Liver (tissue), 9 donors: Measurements from ENCODE around the gene PRICKLE3. TPM values are rescaled to one million over a fixed set of nuclear protein-coding genes. Genes with fewer than 3 reads are reported as not detected.

Experiments used
- DNase-seq: peaks from one replicate; pipeline ENCODE4 v3.0.0-alpha.2; 2017; ENCODE audit warnings: low spot score
- H3K27ac ChIP-seq, 2 donors: one replicate each; pipeline ENCODE4 v1.7.0; 2013; ENCODE audit warnings: inconsistent platforms in 2 of 2, low read length in 2 of 2, control low read depth in 1 of 2, low read depth in 1 of 2, mild to moderate bottlenecking in 1 of 2
- H3K27me3 ChIP-seq, 4 donors: one replicate each; pipeline versions ENCODE4 v1.6.1 to v1.7.0; 2013; ENCODE audit warnings: low read length in 3 of 4, inconsistent platforms in 1 of 4, mild to moderate bottlenecking in 1 of 4, moderate library complexity in 1 of 4; ENCODE audit not compliant: control insufficient read depth in 4 of 4, insufficient read depth in 4 of 4
- H3K36me3 ChIP-seq, 4 donors: one replicate each; pipeline versions ENCODE4 v1.6.1 to v1.7.0; 2013; ENCODE audit warnings: low read length in 3 of 4, mild to moderate bottlenecking in 3 of 4, low read depth in 1 of 4, moderate library complexity in 1 of 4; ENCODE audit not compliant: control insufficient read depth in 4 of 4, insufficient read depth in 3 of 4
- H3K4me1 ChIP-seq, 4 donors: one replicate each; pipeline versions ENCODE4 v1.6.1 to v1.7.0; 2013; ENCODE audit warnings: low read length in 3 of 4, mild to moderate bottlenecking in 3 of 4, moderate library complexity in 1 of 4; ENCODE audit not compliant: control insufficient read depth in 4 of 4, insufficient read depth in 4 of 4
- H3K4me3 ChIP-seq, 3 donors: one replicate each; pipeline versions ENCODE4 v1.6.1 to v1.7.0; 2013; ENCODE audit warnings: low read length in 3 of 3, control low read depth in 1 of 3, low read depth in 1 of 3, mild to moderate bottlenecking in 1 of 3
- H3K9ac ChIP-seq, 2 donors: one replicate each; pipeline ENCODE4 v1.7.0; 2013; ENCODE audit warnings: low read length in 2 of 2, mild to moderate bottlenecking in 2 of 2, moderate library complexity in 2 of 2, control low read depth in 1 of 2, low read depth in 1 of 2
- H3K9me3 ChIP-seq, 4 donors: one replicate each; pipeline versions ENCODE4 v1.6.1 to v1.7.0; 2013; ENCODE audit warnings: low read length in 3 of 4; ENCODE audit not compliant: control insufficient read depth in 4 of 4
- ATF3 ChIP-seq: IDR thresholded peaks from 2 replicates; pipeline ENCODE4 v1.6.1; 2016; ENCODE audit warnings: antibody characterized with exemption
- CTCF ChIP-seq: fragments of 150-350 bp; IDR thresholded peaks from 2 replicates; pipeline ENCODE4 v1.5.1; 2017; ENCODE audit warnings: improper control_type of control experiment, low read depth, low read length; ENCODE audit not compliant: missing input control
- EGR1 ChIP-seq, 2 donors: IDR thresholded peaks; 2 replicates each; pipeline ENCODE4 v1.6.1; 2016 to 2018; ENCODE audit warnings: antibody characterized with exemption in 2 of 2, low read depth in 2 of 2
- FOXA1 ChIP-seq: IDR thresholded peaks from 2 replicates; pipeline ENCODE4 v1.6.1; 2016; ENCODE audit warnings: antibody characterized with exemption
- FOXA2 ChIP-seq: IDR thresholded peaks from 2 replicates; pipeline ENCODE4 v1.6.1; 2016; ENCODE audit warnings: antibody characterized with exemption
- HNF4A ChIP-seq, 2 donors: conservative IDR thresholded peaks; 2 replicates each; pipeline ENCODE4 v1.6.1; 2016; ENCODE audit warnings: antibody characterized with exemption in 2 of 2, mild to moderate bottlenecking in 2 of 2
- HNF4G ChIP-seq: IDR thresholded peaks from 2 replicates; pipeline ENCODE4 v1.6.1; 2016; ENCODE audit warnings: antibody characterized with exemption
- JUND ChIP-seq, 2 donors: IDR thresholded peaks; 2 replicates each; pipeline ENCODE4 v1.6.1; 2016; ENCODE audit warnings: antibody characterized with exemption in 2 of 2
- NR2F2 ChIP-seq: IDR thresholded peaks from 2 replicates; pipeline ENCODE4 v1.6.1; 2016; ENCODE audit warnings: antibody characterized with exemption
- RAD21 ChIP-seq, 2 donors: IDR thresholded peaks; 2 replicates each; pipeline ENCODE4 v1.6.1; 2016; ENCODE audit warnings: antibody characterized with exemption in 2 of 2, mild to moderate bottlenecking in 2 of 2
- REST ChIP-seq: IDR thresholded peaks from 2 replicates; pipeline ENCODE4 v1.6.1; 2016; ENCODE audit warnings: antibody characterized with exemption, mild to moderate bottlenecking
- SP1 ChIP-seq: IDR thresholded peaks from 2 replicates; pipeline ENCODE4 v1.6.1; 2018; ENCODE audit warnings: antibody characterized with exemption, mild to moderate bottlenecking
- TAF1 ChIP-seq: conservative IDR thresholded peaks from 2 replicates; pipeline ENCODE4 v1.6.1; 2016; ENCODE audit warnings: antibody characterized with exemption, mild to moderate bottlenecking
- YY1 ChIP-seq: IDR thresholded peaks from 2 replicates; pipeline ENCODE4 v1.6.1; 2016; ENCODE audit warnings: antibody characterized with exemption, mild to moderate bottlenecking
- ZBTB33 ChIP-seq: IDR thresholded peaks from 2 replicates; pipeline ENCODE4 v1.6.1; 2016; ENCODE audit warnings: antibody characterized with exemption
- WGBS: extraction: QIAGEN DNeasy Blood & Tissue Kit; methylation state at CpG from one replicate; pipeline ENCODE4 v1.1.7; 2013; 5-methylcytosine and 5-hydroxymethylcytosine counted together
- polyA plus RNA-seq, 2 donors: library from polyadenylated mRNA; stranded (reverse) in 1 of 2; unstranded in 1 of 2; fragments of 200-250 nt in 1 of 2; fragments of >200 nt in 1 of 2; fragmentation: Nextera tagmentation in 1 of 2; extraction: Ambion mirVana in 1 of 2; gene quantifications; one replicate each; pipeline versions ENCODE4 v1.2.1 to v1.2.3, GENCODE V29; 2013 to 2015
- total RNA-seq, 2 donors: library from RNA; depleted of rRNA; stranded (reverse); fragments of >200 nt; gene quantifications; one replicate each; pipeline ENCODE4 v1.2.3, GENCODE V29; 2014
- TF ChIP-seq, protein P1 (sequence below): IDR thresholded peaks from 2 replicates; pipeline ENCODE4 v1.6.1; 2016; ENCODE audit warnings: antibody characterized with exemption
- donor health status: healthy.
- donor health status: healthy.
- donor health status: healthy.
- donor health status: healthy.
- donor health status: healthy.

Gene PRICKLE3
- total and polyA plus RNA-seq, 4 donors, result 2.1 to 6.5 (median 2.9) TPM

- 76% methylated on average over 2 of the region's 2 CpGs for WGBS
- no peak for TF ChIP-seq ZBTB33
- TF ChIP-seq EGR1 (IDR thresholded peaks at IDR 0.05; ENCODE audit: low read depth in 2 of 2), result no peak
- no peak for TF ChIP-seq TAF1
- TF ChIP-seq REST, result no peak
- TF ChIP-seq SP1, result no peak
- TF ChIP-seq, protein P1, sequence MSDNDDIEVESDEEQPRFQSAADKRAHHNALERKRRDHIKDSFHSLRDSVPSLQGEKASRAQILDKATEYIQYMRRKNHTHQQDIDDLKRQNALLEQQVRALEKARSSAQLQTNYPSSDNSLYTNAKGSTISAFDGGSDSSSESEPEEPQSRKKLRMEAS, result no peak
- no peak for TF ChIP-seq CTCF
- no peak for TF ChIP-seq JUND (IDR thresholded peaks at IDR 0.05)
- TF ChIP-seq NR2F2, result no peak
- TF ChIP-seq RAD21 (IDR thresholded peaks at IDR 0.05), result no peak
- TF ChIP-seq FOXA1, result no peak
- no peak for TF ChIP-seq YY1
- no peak for TF ChIP-seq FOXA2
- no peak for TF ChIP-seq HNF4G
- no peak for TF ChIP-seq HNF4A (conservative IDR thresholded peaks at IDR 0.05)
- Histone ChIP-seq H3K27ac (no peak overlapping the region), H3K4me1 (no peaks in the 10 kb centered on the region), H3K36me3 (no peaks in the 10 kb centered on the region), H3K9ac (no peak overlapping the region), H3K27me3 (no peaks in the 10 kb centered on the region), H3K4me3 (no peak overlapping the region), H3K9me3 (no peaks in the 10 kb centered on the region)
- DNase-seq, result no peak
Observed at GRCh38 chrX:49232525-49232924, 46.4 kb upstream of the PRICKLE3 start.

- no peaks in the 10 kb centered on the region for H3K4me1 ChIP-seq
- no peak overlapping the region for H3K27ac ChIP-seq
- no peak for DNase-seq
- 93% methylated on average over 10 of the region's 10 CpGs for whole genome bisulfite sequencing
- H3K4me3 ChIP-seq, result no peak overlapping the region
- H3K27me3 ChIP-seq, result no peaks in the 10 kb centered on the region
- no peaks in the 10 kb centered on the region for H3K36me3 ChIP-seq
- no peaks in the 10 kb centered on the region for H3K9me3 ChIP-seq
- no peak overlapping the region for H3K9ac ChIP-seq
- TF ChIP-seq, protein P1, result no peak
- TF ChIP-seq ATF3 (no peak), YY1 (no peak), EGR1 (IDR thresholded peaks at IDR 0.05; ENCODE audit: low read depth in 2 of 2) (no peak), JUND (IDR thresholded peaks at IDR 0.05) (no peak), TAF1 (no peak), REST (no peak), FOXA1 (no peak), FOXA2 (no peak), NR2F2 (no peak), CTCF (no peak), RAD21 (IDR thresholded peaks at IDR 0.05) (no peak), SP1 (no peak), HNF4G (no peak)
Observed at GRCh38 chrX:49231333-49232000, 45.3 kb upstream of the PRICKLE3 start.
